Lung (tissue), 12 donors: ENCODE results near the gene AGR2. TPM values are rescaled to one million over a fixed set of nuclear protein-coding genes. Genes with fewer than 3 reads are reported as not detected.

Experiments used
- ATAC-seq: fragments of 200-7000 bp; cut with Tn5 transposase; one replicate; pipeline ENCODE4 v1.9.1; 2020; ENCODE audit warnings: moderate number of reproducible peaks; ENCODE audit not compliant: insufficient read depth, low FRiP score
- DNase-seq, 3 donors: peaks; one replicate each; pipeline ENCODE4 v3.0.0-alpha.2; 2013 to 2017
- H3K27ac ChIP-seq, 2 donors: one replicate each; pipeline ENCODE4 v1.5.1; 2013; ENCODE audit warnings: mild to moderate bottlenecking in 2 of 2, moderate library complexity in 2 of 2, control low read depth in 1 of 2, inconsistent platforms in 1 of 2, low read depth in 1 of 2, low read length in 1 of 2
- H3K27me3 ChIP-seq, 3 donors: one replicate each; pipeline ENCODE4 v1.5.1; 2013; ENCODE audit warnings: low read length in 2 of 3; ENCODE audit not compliant: control insufficient read depth in 3 of 3, insufficient read depth in 3 of 3
- H3K36me3 ChIP-seq, 4 donors: one replicate each; pipeline ENCODE4 v1.5.1; 2013; ENCODE audit warnings: low read length in 4 of 4, mild to moderate bottlenecking in 1 of 4, moderate library complexity in 1 of 4; ENCODE audit not compliant: control insufficient read depth in 4 of 4, insufficient read depth in 4 of 4
- H3K4me1 ChIP-seq, 5 donors: one replicate each; pipeline ENCODE4 v1.5.1; 2013; ENCODE audit warnings: low read length in 5 of 5, mild to moderate bottlenecking in 2 of 5, moderate library complexity in 1 of 5; ENCODE audit not compliant: control insufficient read depth in 5 of 5, insufficient read depth in 5 of 5
- H3K4me3 ChIP-seq: one replicate; pipeline ENCODE4 v1.5.1; 2013; ENCODE audit warnings: mild to moderate bottlenecking, control low read depth, moderate library complexity
- H3K9ac ChIP-seq, 2 donors: one replicate each; pipeline ENCODE4 v1.5.1; 2013; ENCODE audit warnings: low read length in 2 of 2, control low read depth in 1 of 2; ENCODE audit not compliant: insufficient read depth in 1 of 2
- H3K9me3 ChIP-seq, 4 donors: one replicate each; pipeline ENCODE4 v1.5.1; 2013; ENCODE audit warnings: low read length in 3 of 4, mild to moderate bottlenecking in 1 of 4, moderate library complexity in 1 of 4; ENCODE audit not compliant: control insufficient read depth in 4 of 4, insufficient read depth in 3 of 4
- CTCF ChIP-seq: IDR thresholded peaks from 2 replicates; pipeline ENCODE4 v1.5.1; 2012; ENCODE audit warnings: mild to moderate bottlenecking; ENCODE audit errors: control extremely low read depth, extremely low read depth
- WGBS, 2 donors: extraction: QIAGEN DNeasy Blood & Tissue Kit; methylation state at CpG; one replicate each; pipeline ENCODE4 v1.1.7; 2013; 5-methylcytosine and 5-hydroxymethylcytosine counted together
- polyA plus RNA-seq, 2 donors: library from polyadenylated mRNA; stranded (reverse); fragments of 200-250 nt; gene quantifications; one replicate each; pipeline ENCODE4 v1.2.1, GENCODE V29; 2013
- total RNA-seq, 2 donors: library from RNA; depleted of rRNA in 1 of 2; stranded (reverse); fragments of >200 nt in 1 of 2; gene quantifications; one replicate each; pipeline ENCODE4 v1.2.1, GENCODE V29; 2014 to 2021
- donor health status: control.
- donor health status: control.
- donor health status: Bipolar disorder and iron deficiency.
- donor health status: healthy.
- donor health status: DM: yes; HTN: yes; CAD: no.

The AGR2 gene
- total and polyA plus RNA-seq, 4 donors: 137 to 420 (median 290) TPM

DNA sequence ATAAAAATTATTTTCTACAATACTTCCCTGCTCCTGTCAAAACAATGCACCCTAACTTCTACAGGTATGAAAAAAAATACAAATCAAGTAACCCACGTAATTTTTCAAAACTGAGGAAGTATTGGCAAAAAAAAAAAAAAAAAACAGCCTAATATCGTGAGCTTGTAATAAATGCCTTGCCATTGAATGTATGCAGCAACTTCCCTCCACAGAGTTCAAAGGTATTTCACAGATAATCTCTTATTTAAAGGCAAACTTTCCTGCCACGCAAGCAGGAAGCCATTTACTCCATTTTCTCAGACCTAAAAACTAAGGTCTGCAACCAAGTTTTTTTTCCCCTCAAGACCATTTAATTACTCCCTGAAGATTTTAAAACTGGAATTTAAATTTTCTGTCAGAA is 642 bp upstream of the AGR2 start:
- no peak overlapping the region for H3K9ac ChIP-seq
- WGBS, 2 donors: 60 to 71% methylated on average over 3 of the region's 3 CpGs
- H3K27me3 ChIP-seq: no peaks in the 10 kb centered on the region
- H3K4me3 ChIP-seq: no peak overlapping the region
- H3K36me3 ChIP-seq: no peaks in the 10 kb centered on the region
- H3K27ac ChIP-seq: no peak overlapping the region
- TF ChIP-seq CTCF: no peak
- H3K9me3 ChIP-seq: no peaks in the 10 kb centered on the region
- no peaks in the 10 kb centered on the region for H3K4me1 ChIP-seq
- no peak for DNase-seq
- ATAC-seq: no peak

- Histone ChIP-seq H3K36me3 (no peaks in the 10 kb centered on the region), H3K9me3 (no peaks in the 10 kb centered on the region), H3K27me3 (no peaks in the 10 kb centered on the region), H3K27ac (peak overlapping the region in 1 of 2 donors; percentile 52), H3K4me3 (no peak overlapping the region), H3K4me1 (no peaks in the 10 kb centered on the region), H3K9ac (peak overlapping the region; percentile 28 to 54)
- no peak for TF ChIP-seq CTCF
- no peak for ATAC-seq
- WGBS, 2 donors: 70 to 88% methylated on average over 7 of the region's 7 CpGs
- DNase-seq: no peak
Measured at GRCh38 chr7:16803881-16804673, 722 bp downstream of the AGR2 start.

GRCh38 chr7:16803125-16803524 is 1.7 kb downstream of the AGR2 start:
- ATAC-seq (no peak), DNase-seq (no peak)
- Histone ChIP-seq H3K9ac (no peak overlapping the region), H3K27ac (no peak overlapping the region), H3K27me3 (no peaks in the 10 kb centered on the region), H3K4me1 (no peaks in the 10 kb centered on the region), H3K36me3 (no peaks in the 10 kb centered on the region), H3K9me3 (no peaks in the 10 kb centered on the region), H3K4me3 (no peak overlapping the region)
- WGBS, 2 donors: 65 to 78% methylated on average over 4 of the region's 4 CpGs
- TF ChIP-seq CTCF: no peak
